DOHH2 (cell line): Measurements from ENCODE around the gene C10orf62.

Experiments
- CTCF ChIP-seq: fragments of 200-600 bp; sonication (generic); IDR thresholded peaks from one replicate; pipeline ENCODE4 v1.5.1; 2014; ENCODE audit warnings: antibody characterized with exemption, mild to moderate bottlenecking, low read depth, low read length; ENCODE audit not compliant: poor library complexity, severe bottlenecking
- EZH2phosphoT487 ChIP-seq: fragments of 200-600 bp; sonication (generic); IDR thresholded peaks from 2 replicates; pipeline ENCODE4 v1.6.1; 2017; ENCODE audit warnings: borderline replicate concordance, mild to moderate bottlenecking, antibody characterized with exemption, low read length, moderate library complexity, mixed read lengths

GRCh38 chr10:97600616-97601015 is 11.1 kb downstream of the C10orf62 start:
- TF ChIP-seq CTCF (no peak), EZH2phosphoT487 (no peak)
